ENCODE results near the gene MLC1.

GRCh38 chr22:50098052-50098451 lies 12.8 kb upstream of the MLC1 start:
- no peak for TF ChIP-seq CTCF (IDR thresholded peaks at IDR 0.05 in 4 of 5, conservative IDR thresholded peaks at IDR 0.05 in 1 of 5)
- no peak for TF ChIP-seq POLR2A (IDR thresholded peaks at IDR 0.05)
